GM12878 (cell line): ENCODE results near the gene SERPINB10. TPM values are rescaled to one million over a fixed set of nuclear protein-coding genes. Genes with fewer than 3 reads are reported as not detected.

Source experiments
- BMI1 ChIP-seq: fragments of 450-650 bp; IDR thresholded peaks from 2 replicates; pipeline ENCODE4 v1.6.1; 2016; ENCODE audit warnings: mild to moderate bottlenecking, moderate library complexity, borderline replicate concordance
- CEBPZ ChIP-seq: fragments of 150-350 bp; IDR thresholded peaks from 2 replicates; pipeline ENCODE4 v1.6.1; 2016; ENCODE audit warnings: low read depth, low read length
- KAT2A ChIP-seq: conservative IDR thresholded peaks from 2 replicates; pipeline ENCODE4 v1.6.1; 2011; ENCODE audit warnings: low read depth, low read length; ENCODE audit not compliant: control insufficient read depth
- KDM1A ChIP-seq: fragments of 200-600 bp; sonication (generic); IDR thresholded peaks from 2 replicates; pipeline ENCODE4 v1.6.1; 2016; ENCODE audit warnings: borderline replicate concordance
- NR2C2 ChIP-seq: IDR thresholded peaks from 2 replicates; pipeline ENCODE4 v1.6.1; 2011; ENCODE audit warnings: borderline replicate concordance, low read depth; ENCODE audit not compliant: control insufficient read depth, insufficient read length
- POLR2AphosphoS2 ChIP-seq: IDR thresholded peaks from 2 replicates; pipeline ENCODE4 v1.6.1; 2011; ENCODE audit warnings: low read depth, mild to moderate bottlenecking, low read length, improper control_type of control experiment, moderate library complexity
- RAD51 ChIP-seq: fragments of 450-650 bp; IDR thresholded peaks from 2 replicates; pipeline ENCODE4 v1.6.1; 2016; ENCODE audit warnings: moderate library complexity, mild to moderate bottlenecking, inconsistent platforms
- RELB ChIP-seq: fragments of 450-650 bp; IDR thresholded peaks from 2 replicates; pipeline ENCODE4 v1.6.1; 2017; ENCODE audit warnings: low read depth, mild to moderate bottlenecking, moderate library complexity
- TCF7 ChIP-seq: IDR thresholded peaks from 2 replicates; pipeline ENCODE4 v1.6.1; 2014; ENCODE audit warnings: antibody characterized with exemption, borderline replicate concordance
- YY1 ChIP-seq: IDR thresholded peaks from 2 replicates; pipeline ENCODE4 v1.6.1; 2011; ENCODE audit warnings: low read depth, mild to moderate bottlenecking, low read length
- polyA plus RNA-seq, 11 experiments: library from polyadenylated mRNA; depleted of rRNA in 4 of 11; unstranded in 6 of 11; stranded (reverse) in 5 of 11; fragments of >200 nt; fragmentation: Nextera tagmentation in 4 of 11; fragmentation: Illumina TruSeq in 1 of 11; extraction: Ambion mirVana in 4 of 11; extraction: Trizol in 1 of 11; gene quantifications; 1 replicate in 1 of 11; 2 replicates in 10 of 11; pipeline versions ENCODE4 v1.2.1 to v1.2.3, GENCODE V29; 2011 to 2016; ENCODE audit warnings: inconsistent platforms in 2 of 11, missing spikeins in 2 of 11, low read depth in 1 of 11
- total RNA-seq, 4 experiments: library from RNA; depleted of rRNA in 3 of 4; stranded (reverse); fragments of >200 nt in 3 of 4; fragmentation: Illumina TruSeq in 1 of 4; extraction: Trizol in 1 of 4; gene quantifications; 2 replicates each; pipeline versions ENCODE4 v1.2.1 to v1.2.3, GENCODE V29; 2013 to 2021
- TF ChIP-seq, protein P1 (sequence below): fragments of 450-650 bp; IDR thresholded peaks from 2 replicates; pipeline ENCODE4 v1.6.1; 2018; ENCODE audit warnings: mild to moderate bottlenecking, low read depth, moderate library complexity; ENCODE audit not compliant: partially characterized antibody
- TF ChIP-seq, protein P2 (sequence below): IDR thresholded peaks from 2 replicates; pipeline ENCODE4 v1.6.1; 2012; ENCODE audit warnings: low read depth, low read length, improper control_type of control experiment

The SERPINB10 gene
- total and polyA plus RNA-seq, 10 of the 15 experiments (the other 5 are each of a cell fraction or from before 2014, with no cell fraction given), result 12.0 to 83.5 (median 24.1) TPM

DNA sequence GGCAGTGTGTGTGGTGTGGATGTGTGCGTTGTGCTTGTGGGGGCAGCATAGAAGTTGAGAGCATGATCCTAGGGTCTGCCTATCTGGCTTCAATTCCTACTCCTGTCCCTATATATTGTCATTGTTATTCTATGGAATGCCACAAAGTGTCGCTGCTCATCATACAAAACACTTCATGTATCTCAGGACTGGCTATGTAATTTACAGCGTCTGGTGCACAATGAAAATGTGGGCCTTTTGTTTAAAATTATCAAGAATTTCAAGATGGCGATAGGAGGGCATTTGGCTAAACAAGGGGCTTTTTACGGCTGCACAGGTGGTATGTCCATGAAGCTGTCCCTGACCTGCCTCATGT is 16.8 kb upstream of the SERPINB10 start (continued):
- TF ChIP-seq CEBPZ (no peak), BMI1 (no peak), YY1 (peak; percentile 63; the same call in 1 of the 2 replicates), KDM1A (no peak), TCF7 (no peak), POLR2AphosphoS2 (no peak), KAT2A (no peak), RAD51 (no peak), RELB (no peak), NR2C2 (no peak)
- TF ChIP-seq, protein P1, sequence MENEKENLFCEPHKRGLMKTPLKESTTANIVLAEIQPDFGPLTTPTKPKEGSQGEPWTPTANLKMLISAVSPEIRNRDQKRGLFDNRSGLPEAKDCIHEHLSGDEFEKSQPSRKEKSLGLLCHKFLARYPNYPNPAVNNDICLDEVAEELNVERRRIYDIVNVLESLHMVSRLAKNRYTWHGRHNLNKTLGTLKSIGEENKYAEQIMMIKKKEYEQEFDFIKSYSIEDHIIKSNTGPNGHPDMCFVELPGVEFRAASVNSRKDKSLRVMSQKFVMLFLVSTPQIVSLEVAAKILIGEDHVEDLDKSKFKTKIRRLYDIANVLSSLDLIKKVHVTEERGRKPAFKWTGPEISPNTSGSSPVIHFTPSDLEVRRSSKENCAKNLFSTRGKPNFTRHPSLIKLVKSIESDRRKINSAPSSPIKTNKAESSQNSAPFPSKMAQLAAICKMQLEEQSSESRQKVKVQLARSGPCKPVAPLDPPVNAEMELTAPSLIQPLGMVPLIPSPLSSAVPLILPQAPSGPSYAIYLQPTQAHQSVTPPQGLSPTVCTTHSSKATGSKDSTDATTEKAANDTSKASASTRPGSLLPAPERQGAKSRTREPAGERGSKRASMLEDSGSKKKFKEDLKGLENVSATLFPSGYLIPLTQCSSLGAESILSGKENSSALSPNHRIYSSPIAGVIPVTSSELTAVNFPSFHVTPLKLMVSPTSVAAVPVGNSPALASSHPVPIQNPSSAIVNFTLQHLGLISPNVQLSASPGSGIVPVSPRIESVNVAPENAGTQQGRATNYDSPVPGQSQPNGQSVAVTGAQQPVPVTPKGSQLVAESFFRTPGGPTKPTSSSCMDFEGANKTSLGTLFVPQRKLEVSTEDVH, result no peak
- TF ChIP-seq, protein P2, sequence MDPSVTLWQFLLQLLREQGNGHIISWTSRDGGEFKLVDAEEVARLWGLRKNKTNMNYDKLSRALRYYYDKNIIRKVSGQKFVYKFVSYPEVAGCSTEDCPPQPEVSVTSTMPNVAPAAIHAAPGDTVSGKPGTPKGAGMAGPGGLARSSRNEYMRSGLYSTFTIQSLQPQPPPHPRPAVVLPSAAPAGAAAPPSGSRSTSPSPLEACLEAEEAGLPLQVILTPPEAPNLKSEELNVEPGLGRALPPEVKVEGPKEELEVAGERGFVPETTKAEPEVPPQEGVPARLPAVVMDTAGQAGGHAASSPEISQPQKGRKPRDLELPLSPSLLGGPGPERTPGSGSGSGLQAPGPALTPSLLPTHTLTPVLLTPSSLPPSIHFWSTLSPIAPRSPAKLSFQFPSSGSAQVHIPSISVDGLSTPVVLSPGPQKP, result no peak
